Measurements from ENCODE around the gene EPS15.

EPS15 gene

DNA sequence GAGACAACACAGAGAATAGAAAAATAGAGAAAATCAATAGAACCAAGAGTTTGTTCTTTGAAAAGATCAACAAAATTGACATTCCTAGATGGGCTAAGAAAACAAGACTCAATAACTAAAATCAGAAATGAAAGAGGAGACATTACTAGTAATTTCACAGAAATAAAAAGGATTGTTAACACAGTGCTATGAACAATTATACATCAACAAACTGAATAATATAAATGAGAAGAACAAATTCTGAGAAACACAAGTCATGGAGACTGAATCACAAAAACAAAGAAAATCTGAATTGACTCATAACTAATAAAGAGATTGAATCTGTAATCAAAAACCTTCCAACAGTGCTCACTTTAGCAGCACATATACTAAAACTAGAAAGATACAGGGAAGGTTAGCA, 137.1 kb downstream of the EPS15 start:
- no peak for DNase-seq (ENCODE audit: low read depth, low spot score)

DNA sequence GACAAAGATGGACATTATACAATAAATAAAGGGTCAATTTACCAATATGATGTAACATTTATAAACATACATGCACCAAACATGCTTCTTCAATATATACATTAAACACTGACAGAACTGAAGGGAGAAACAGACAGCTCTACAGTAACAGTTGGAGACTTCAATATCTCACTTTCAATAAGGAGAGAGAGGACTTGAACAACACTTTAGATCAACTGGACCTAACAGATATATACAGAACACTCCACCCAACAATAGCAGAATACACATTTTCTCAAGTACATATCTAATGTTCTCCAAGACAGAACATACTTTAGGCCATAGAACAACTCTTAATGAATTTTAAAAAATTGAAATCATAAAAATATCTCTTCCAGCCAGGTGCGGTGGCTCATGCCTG, 138.1 kb downstream of the EPS15 start:
- no peak for DNase-seq (ENCODE audit: low read depth, low spot score)

DNA sequence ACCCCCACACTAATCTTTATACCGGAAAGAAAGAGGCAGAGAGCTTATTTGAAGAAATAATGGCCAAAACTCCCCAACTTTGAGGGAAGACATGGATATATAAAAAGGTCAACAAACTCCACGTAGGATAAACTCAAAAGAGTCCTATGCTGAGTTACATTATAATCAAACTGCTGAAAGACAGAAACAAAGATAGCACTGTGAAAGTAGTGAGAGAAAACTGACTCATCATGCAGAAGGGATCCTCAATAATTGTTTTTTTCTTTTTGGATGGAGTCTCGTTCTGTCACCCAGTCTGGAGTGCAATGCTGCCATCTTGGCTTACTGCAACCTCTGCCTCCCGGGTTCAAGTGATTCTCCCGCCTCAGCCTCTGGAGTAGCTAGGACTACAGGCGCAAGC, 140.2 kb downstream of the EPS15 start:
- DNase-seq (ENCODE audit: low read depth, low spot score), result no peak

- no peak for DNase-seq (ENCODE audit: low read depth, low spot score)
These were observed 145.2 kb downstream of the EPS15 start for GRCh38 chr1:51373898-51374297.

- no peak for DNase-seq (ENCODE audit: low read depth, low spot score)
These were observed 146.5 kb downstream of the EPS15 start for GRCh38 chr1:51372561-51372960.

GRCh38 chr1:51369171-51369570, 149.9 kb downstream of the EPS15 start:
- no peak for DNase-seq (ENCODE audit: low read depth, low spot score)

DNA sequence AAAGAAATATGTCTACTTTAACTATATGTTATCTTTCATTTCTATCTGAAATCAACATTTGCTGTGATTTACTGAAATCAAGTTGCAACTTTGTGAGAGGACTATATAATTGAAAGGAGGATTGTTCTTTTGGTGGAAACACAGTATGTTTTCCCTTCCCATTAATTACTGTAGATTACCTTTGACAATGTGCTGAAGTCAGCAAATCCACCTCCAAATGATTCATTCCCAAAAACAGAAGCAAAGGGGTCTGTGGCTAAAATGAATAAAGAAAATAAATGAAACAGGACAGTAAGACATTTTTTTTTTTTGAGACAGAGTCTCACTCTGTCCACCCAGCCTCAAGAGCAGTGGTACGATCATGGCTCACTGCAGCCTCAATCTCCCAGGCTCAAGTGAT, 153.3 kb downstream of the EPS15 start:
- DNase-seq (ENCODE audit: low read depth, low spot score), result no peak

GRCh38 chr1:51359879-51360278, 159.2 kb downstream of the EPS15 start:
- DNase-seq (ENCODE audit: low read depth, low spot score), result no peak

GRCh38 chr1:51355382-51355781, 163.7 kb downstream of the EPS15 start:
- no peak for DNase-seq (ENCODE audit: low read depth, low spot score)

GRCh38 chr1:51354416-51354815, 164.7 kb downstream of the EPS15 start:
- no peak for DNase-seq (ENCODE audit: low read depth, low spot score)

DNA sequence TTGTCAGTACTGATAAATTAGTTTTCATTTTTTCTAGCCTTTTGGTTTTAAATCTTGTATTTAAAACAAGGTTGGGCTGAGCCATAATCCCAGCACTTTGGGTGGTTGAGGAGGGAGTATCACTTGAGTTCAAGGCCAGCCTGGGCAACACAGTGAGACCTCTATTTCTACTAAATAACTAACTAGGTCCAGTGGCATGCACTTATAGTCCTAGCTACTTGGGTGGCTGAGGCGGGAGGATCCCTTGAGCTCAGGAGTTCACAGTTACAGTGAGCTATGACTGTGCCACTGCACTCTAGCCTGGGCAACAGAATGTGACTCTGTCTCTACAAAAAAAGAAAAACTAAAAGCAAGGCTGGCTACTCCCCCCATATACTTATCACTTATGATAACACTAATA, 167.2 kb downstream of the EPS15 start:
- no peak for DNase-seq (ENCODE audit: low read depth, low spot score)

- no peak for DNase-seq (ENCODE audit: low read depth, low spot score)
These were observed 169.2 kb downstream of the EPS15 start for GRCh38 chr1:51349862-51350261.

- no peak for DNase-seq (ENCODE audit: low read depth, low spot score)
These were observed 170.9 kb downstream of the EPS15 start for GRCh38 chr1:51348147-51348527.

GRCh38 chr1:51347398-51348146, 171.5 kb downstream of the EPS15 start:
- no peak for DNase-seq (ENCODE audit: low read depth, low spot score)

- no peak for DNase-seq (ENCODE audit: low read depth, low spot score)
These were observed 172.8 kb downstream of the EPS15 start for GRCh38 chr1:51346086-51346942.

DNA sequence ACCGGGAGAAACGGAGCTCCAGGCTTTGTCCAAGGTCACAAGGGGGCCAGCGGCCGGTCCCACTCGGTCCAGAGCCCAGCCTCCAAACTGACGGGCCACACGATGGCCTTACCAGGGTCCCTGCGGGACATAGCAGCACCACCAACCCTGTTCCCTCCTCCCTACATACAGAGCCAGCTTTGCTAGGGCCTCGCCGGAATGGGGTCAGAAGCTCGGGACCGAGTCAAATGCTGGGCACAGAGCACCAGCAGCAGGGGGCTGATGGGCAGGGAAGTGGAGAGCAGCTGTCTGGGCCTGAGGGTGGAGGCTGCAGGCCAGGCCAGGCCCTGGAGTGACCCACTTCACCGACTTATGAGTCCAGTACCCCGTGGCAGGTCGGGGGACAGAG, 173.8 kb downstream of the EPS15 start:
- DNase-seq (ENCODE audit: low read depth, low spot score), result no peak

GRCh38 chr1:51344602-51345299, 174.3 kb downstream of the EPS15 start:
- no peak for DNase-seq (ENCODE audit: low read depth, low spot score)

DNA sequence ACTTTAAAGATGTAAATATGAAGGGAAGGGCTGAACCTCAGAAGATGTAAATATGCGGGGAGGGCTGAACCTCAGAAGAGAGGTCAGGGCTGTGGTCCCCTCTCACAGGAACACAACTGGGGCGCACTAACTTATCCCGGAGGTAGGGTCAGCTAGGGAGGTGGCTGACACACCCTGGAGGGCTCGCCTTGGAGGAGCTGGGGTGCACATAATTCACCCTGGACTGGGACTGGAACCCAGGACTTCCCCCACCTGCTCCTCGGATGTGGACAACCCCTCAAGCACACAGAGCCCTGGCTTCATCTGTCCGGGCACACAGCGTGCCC, 174.8 kb downstream of the EPS15 start:
- no peak for DNase-seq (ENCODE audit: low read depth, low spot score)

GRCh38 chr1:51343624-51344023, 175.4 kb downstream of the EPS15 start:
- DNase-seq (ENCODE audit: low read depth, low spot score), result no peak

DNA sequence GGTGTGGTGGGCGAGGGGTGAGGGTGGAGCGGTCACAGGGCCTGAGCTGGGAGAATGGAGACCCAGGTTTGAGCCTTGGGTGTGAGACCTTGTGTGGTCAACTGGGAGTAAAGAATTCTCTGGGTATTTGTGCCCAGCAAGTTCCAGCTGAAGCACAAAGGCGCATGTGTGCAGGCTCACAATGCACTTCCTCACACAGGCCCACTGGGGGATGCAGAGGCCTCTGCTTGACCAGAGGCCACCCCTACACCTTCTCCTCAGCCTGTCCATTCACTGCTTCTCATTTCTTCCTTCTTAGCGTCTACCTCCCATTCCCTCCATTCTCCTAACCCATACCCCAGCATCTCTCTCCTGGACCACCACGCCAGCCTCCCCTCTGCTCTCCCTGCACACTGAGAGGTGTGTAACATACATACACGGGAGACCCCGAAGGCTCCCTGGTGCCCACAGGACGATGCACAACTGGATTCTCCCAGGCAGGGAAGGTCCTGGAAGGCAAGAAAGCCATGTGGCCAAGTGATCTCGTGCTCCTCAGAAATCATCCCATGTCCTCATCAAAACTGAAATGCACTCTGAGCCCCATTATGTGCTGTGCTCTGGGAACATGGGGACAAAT, 176.4 kb downstream of the EPS15 start:
- DNase-seq (ENCODE audit: low read depth, low spot score), result no peak

DNA sequence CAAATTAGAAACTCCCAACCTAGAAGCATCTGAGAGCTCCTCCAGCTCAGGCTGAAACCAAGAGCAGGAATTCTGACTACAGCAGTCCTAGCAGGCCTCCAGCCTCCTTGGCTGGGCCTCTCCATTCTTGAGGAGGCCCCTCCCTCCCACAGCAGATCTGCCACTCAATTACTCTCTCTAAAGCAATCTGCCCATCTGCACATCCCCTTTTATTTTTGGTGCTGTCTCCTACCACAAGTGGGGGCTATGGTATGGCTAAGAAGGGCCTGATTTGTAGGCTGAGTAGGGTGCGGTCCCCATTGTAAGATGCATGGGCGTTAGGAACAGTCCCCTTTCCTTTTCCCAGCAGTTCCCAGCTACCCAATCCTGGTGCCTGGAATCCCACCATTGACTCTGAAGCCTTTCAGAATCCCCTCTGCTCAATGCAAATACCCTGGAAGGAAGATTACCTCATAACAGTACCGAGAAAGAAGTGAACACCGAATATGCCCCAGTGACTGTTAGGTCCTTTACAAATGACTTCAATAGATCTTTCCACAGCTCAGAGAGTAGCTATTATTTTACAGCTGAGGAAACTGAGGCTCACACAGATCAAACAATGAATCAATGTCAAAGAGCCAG, 177.1 kb downstream of the EPS15 start:
- DNase-seq (ENCODE audit: low read depth, low spot score), result no peak

GRCh38 chr1:51340380-51340779, 178.7 kb downstream of the EPS15 start:
- DNase-seq (ENCODE audit: low read depth, low spot score), result no peak

Data from smooth muscle cell of the brain vasculature (primary cell).